GM21737 (cell line): ENCODE data around the gene COA4.
"Not testable (repeated sequence)": the region's sequence is repeated elsewhere in the genome, so short reads cannot be mapped to it uniquely, and the experiment has no call there.

Experiments
- ATAC-seq: cut with Tn5 transposase; IDR thresholded peaks from one replicate; pipeline ENCODE4 v1.9.1; 2021; ENCODE audit warnings: mild to moderate bottlenecking, moderate library complexity; ENCODE audit not compliant: unreplicated experiment

COA4 gene

DNA sequence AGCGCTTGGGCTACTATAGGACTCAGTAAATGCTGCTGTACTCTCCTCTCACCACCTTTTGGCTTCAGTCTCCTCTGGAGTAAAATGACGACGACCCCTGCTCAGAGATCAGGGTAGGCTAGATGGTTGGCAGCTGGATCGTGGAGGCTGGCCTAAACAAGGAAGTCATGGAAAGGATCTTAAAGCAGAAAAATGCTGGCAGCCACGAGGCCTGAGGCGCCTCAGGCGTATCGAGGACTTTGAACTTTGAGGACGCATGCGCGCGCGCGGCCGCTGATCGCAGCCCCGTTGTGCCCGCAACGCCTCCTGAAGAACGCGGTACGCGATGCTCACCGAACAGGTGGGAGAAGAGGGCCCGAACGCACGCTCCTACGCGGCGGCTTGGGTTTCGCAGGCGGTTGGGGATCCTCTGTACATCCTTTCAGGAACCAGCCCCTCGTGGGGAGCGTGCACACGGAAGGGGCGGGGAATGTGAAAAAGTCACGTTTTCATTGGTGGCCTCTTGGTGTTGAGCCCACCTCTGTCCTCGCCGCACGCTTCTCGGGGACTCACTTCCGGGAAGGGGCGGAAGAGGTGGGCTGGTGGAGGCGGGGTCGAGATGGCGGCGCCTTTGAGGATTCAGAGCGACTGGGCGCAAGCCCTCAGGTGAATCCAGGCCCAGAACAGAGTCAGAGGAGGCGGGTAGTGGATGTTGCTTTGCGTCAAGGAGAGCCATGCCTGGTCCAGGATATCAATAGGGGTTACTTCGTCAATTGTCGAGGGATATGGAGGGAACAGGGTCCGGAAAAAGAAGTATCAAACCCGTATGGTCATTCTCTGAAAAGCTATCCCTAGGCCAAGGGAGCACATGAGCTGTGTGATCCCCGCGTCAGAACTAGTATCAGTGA, at the start of gene COA4, which contains the start of gene PAAF1:
COA4 (minus strand) TSS at position 423 of the 887 bp plus-strand sequence. CDS start 3,468 bp downstream, outside the sequence.
PAAF1 (plus strand) TSS at position 576 of the 887 bp plus-strand sequence; CDS start at position 599, 23 bp downstream.
- peak; percentile 96 for ATAC-seq

DNA sequence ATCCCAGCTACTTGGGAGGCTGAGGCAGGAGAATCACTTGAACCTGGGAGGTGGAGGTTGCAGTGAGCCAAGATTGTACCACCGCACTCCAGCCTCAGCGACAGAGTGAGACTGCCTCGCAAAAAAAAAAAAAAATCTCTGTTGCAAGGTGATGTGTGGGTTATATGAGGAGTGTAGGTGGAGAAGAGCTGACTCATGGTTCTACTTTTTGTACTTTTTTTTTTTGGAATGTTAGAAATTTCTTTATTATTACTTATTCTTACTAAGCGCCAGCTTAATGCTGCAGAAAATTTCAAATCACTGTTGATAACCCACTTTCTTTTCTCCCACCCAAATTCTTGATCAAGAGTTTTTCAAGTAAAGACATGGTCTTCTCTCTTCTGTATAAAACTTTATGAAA, 44.5 kb upstream of the COA4 start:
- ATAC-seq, result no peak

GRCh38 chr11:73916435-73916834, 39.8 kb upstream of the COA4 start:
- ATAC-seq, result no peak

DNA sequence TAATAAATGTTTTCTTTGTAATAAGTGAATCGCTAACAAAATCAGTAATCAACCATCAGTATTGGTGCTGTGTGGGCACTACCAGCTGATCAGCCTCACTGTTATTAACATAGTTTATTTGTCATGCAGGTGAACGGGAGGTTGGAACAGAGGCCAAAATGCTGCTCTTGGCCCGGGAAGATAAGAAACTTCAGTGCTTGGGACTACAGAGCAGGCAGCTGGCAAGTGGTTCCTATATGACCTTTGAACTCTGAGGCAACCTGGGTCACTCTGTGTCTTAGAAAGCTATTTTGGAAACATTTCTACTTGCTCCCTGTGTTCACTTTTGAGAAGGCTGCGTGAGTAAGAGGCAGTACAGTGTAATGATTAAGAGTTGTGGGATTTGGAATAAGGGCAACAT, 37.6 kb upstream of the COA4 start:
- ATAC-seq, result no peak

DNA sequence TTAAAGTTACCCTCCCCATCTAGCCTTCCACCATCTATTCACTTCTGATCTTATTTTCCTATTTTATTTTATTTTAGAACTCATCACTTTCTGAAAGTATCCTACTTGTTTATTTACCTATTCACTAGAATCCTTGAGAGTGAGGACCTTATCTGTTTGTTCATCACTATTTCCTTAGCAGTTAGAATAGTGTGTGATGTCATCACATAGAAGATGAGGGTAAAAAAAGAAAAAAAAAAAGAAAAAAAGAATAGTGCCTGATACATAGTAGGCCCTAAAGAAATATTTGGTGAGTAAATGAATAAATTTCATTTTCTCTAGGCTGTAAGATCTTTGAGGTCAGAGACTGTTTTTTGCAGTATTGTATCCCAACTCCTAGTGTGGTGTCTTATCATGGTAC, 36.8 kb upstream of the COA4 start:
- ATAC-seq, result no peak

- no peak for ATAC-seq
These were observed 35.4 kb upstream of the COA4 start for GRCh38 chr11:73912026-73912425.

- ATAC-seq, result no peak
These were observed 30.5 kb upstream of the COA4 start for GRCh38 chr11:73907191-73907590.

DNA sequence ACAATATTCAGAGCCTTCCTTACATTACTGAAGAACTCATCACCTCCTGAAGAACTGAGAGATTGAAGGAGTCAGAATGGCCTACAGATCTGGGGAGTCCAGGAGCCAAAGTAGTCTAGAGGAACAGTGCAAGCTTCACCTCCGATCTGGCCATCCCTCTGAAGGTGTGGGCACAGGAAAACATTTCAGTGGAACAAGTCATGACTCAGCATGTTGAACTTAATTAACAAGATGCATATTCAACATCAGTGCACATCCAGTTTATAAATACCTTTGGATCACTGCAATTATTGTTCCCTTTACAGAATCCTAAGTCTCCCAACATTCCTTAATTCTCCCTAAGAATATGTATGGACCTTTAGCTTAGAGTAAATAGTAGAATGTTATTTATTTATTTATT, 25.7 kb upstream of the COA4 start:
- ATAC-seq, result no peak

DNA sequence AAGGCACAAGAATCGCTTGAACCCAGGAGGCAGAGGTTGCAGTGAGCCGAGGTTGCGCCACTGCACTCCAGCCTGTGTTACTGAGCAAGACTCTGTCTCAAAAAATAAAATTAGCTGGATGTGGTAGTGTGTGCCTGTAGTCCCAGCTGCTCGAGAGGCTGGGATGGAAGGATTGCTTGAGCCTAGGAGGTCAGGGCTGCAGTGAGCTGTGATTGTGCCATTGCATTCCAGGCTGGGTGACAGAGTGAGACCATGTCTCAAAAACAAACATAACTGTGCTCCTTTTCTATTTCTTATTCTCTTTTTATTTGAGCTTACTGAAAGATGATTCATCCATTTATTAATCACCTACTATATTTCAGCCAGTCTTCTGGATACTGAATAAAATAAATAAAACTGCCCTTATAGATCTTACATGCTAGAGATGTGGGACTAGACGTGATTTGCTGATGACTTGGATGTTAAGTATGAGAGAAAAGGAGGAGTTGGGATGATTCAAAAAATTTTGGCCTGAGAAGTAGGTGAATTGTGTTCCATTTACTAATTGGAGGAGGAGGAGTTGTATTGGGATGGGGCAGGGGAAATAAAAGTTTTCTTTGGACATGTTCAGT, 18.2 kb upstream of the COA4 start:
- no peak for ATAC-seq

DNA sequence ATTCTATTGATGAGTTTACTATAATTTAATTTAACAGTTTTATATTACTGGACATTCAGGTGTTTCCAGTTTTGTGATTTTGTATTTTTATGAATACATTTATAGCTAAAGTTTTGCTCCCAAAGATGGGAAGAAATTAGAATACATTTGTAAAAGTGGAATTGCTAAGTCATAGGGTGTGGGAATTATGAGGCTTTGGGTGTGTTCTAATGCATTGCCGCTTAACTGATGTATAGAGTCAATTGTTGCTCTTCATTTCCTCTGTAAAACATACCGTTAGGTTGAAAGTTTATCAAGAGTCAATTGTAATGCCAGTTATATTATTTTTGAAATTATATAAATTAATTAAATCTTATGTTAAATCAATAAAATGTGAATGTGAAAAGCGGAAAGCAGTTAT, 16.4 kb upstream of the COA4 start:
- no peak for ATAC-seq

DNA sequence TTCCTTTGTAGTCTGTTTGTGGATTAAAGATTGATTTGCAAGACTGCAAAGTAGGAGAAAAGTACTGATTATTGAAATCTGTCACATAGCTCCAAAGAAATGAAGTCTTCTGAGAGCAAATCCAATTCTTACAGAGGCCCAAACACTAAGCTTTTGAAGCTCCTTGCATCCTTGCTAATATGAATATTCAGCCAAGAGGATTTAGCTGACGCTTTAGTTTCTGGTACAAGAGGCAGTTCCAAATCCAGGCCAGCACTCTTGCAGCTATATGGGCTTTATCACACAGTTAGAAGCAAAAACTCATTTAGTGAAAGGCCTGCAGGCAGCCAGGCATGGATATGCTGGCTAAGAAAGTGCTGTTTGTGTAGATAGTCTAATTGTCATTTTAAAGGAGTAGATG, 12.9 kb upstream of the COA4 start:
- ATAC-seq, result no peak

DNA sequence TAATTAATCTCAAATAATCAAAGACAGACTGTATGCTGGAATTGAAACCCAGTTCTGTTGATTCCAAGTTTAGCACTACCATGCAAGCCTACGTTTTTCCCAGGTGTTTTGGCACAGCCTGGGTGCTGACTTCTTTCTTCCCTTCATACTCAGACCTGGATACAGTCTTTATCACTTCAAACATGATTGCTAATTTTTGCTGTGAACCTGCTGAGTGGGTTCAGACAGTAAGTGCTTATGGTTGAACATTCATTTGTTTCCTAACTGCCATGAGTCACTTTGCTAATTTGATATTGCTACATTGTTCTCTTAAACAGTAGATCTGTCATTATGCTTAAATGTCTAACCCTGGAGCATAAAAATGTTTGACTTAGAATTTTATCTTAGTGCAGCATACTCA, 12.4 kb upstream of the COA4 start:
- ATAC-seq, result no peak

DNA sequence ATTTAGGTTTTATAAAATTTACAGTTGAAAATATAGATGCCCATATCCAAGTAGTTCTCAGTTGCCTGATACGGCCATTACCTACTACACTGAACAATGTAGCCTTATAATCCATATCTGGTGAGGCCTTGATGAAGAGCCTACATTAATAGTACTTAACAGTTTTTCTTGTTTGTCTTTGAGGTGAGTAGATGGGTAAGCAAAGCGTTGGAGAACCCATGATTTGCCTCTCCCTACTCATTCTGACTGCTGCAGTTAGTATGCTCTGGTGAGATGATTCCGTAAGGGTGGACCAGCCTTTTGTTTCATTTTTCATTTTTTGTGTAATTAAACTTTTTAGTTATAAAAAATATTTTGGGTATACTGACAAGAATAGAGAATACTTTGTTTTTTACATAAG, 11.6 kb upstream of the COA4 start:
- no peak for ATAC-seq

GRCh38 chr11:73883856-73884255, 7.2 kb upstream of the COA4 start:
- no peak for ATAC-seq

DNA sequence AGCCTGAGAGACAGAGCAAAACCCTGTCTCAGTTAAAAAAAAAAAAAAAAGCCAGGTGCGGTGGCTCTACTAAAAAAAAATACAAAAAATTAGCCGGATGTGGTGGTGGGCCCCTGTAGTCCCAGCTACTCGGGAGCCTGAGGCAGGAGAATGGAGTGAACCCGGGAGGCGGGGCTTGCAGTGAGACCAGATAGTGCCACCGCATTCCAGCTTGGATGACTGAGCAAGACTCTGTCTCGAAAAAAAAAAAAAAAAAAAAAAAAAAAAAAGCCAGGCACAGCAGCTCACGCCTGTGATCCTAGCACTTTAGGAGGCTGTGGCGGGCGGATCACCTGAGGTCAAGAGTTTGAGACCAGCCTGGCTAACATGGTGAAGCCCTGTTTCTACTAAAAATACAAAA, 3.8 kb upstream of the COA4 start:
- not testable (repeated sequence) for ATAC-seq

DNA sequence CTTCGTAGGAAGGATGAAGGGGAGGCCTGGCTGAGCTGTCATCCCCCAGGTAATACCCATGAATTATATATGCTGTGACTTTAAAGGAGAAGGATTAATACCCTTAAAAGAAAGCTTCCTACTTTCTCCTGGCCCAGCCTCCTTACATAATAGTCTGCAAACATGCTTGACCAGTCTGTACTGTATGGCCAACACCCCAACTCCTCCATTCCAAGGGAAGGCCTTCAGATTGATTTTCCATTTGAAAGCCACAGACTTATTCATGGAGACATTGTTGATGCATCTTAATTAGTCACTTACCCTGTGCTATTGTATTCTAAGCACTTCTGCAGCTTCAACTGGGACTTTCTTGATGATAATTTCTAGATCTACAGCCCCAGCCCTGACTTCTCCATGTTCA, 2.1 kb upstream of the COA4 start:
- ATAC-seq, result no peak

- no peak for ATAC-seq
These were observed 806 bp downstream of the COA4 start for GRCh38 chr11:73875840-73876239.

DNA sequence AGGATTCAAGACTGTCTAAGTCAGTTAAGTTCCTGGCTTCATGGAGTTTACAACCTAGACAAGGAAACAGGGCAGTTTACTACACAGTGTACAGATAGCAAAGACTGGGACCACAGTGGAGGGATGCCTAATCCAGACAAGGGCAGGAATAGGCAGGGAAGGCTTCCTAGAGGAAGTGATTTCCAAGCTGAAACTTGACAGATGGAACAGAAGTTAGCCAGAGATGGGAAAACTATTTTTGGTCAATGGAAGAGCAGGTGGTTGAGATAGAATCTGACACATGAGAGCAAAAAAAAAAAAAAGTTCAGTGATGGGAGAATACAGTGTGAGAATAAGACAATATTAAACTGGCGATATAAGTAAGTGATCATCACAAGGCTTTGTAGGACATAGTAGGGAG, 1.3 kb downstream of the COA4 start:
- ATAC-seq, result no peak

DNA sequence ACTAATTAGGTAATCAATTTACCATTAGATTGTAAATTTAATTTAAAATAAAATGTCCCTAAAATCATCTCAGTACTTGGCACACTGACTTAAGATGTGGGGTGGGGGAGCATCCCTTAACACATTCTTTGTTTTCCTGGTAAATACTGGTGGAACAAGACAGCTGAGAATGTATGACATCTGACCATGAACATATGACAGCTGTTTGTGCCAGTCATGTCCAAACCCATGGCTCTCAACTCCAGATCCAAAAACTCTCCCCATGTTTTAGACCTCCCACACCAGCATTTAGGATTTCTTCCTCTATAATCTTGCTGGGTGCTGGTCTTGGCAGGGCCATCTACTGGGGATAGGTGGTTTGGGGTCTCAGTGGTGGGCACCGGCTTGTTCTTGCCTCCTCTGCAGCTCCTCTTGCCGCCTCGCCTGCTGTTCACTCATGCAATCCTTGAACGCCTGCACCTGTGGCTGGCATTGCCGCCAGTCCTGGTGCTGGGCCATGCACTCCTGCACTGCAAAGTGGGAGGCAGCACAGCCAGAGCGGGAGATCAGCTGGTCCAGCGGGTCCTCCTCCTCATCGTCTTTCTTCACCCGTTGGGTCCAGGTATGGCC, 3.8 kb downstream of the COA4 start:
- no peak for ATAC-seq

- no peak for ATAC-seq
These were observed 6.4 kb downstream of the COA4 start for GRCh38 chr11:73870261-73870660.

DNA sequence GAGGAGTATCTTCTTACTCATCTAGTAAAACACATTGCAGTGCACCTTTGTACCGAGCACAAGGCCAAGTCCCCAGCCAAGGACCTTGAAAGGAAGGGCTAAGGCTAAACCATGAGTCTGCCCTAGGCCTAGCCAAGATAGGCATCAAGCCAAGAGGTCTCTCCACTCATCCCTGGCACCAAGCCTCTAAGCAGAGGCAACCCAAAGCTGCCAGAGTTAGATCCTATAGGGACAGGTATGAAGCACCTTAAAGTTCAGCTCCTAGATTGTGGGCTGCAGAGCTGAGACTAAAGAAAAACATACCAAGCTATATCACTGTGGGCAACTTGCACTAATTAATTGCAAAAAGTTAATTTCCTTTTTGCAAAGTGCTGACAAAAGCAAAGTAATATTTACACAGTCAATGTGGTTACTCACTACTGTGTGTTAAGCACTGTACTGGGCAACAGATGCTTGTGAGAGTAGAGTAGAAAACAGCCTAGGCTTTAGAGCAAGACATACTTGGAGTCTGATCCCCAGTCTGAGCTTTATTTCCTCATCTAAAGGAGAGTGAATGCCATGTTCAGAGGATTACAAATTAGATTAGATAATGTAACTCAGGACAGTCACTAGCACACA, 7.2 kb downstream of the COA4 start:
- ATAC-seq, result no peak
